Measurements from ENCODE around the gene PKHD1. TPM values are rescaled to one million over a fixed set of nuclear protein-coding genes. Genes with fewer than 3 reads are reported as not detected.

PKHD1 gene
- total RNA-seq, 2 donors from 2014 or later, result not detected

DNA sequence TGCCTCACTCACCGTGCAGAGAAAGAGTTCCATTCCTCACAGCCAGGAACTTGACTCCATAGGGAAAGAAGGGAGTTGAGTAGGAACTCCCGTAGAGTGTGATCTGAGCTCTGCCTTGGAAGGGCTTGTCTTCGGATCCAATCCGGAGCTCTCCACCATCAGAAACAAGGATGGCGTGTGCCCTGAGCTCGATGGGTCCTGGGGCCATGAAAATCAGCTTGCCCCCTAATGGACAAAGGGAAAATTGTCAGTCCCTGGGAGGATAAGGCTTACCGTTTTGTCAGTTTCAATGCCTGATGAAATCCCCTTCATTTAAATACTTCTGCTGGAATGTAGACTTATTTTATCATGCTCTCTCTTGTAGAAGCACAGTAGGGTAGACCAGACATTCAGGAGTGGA is 153.3 kb downstream of the PKHD1 start:
- DNase-seq (ENCODE audit: low spot score), result no peak
- no peak overlapping the region for H3K27ac ChIP-seq
- TF ChIP-seq, protein P1, sequence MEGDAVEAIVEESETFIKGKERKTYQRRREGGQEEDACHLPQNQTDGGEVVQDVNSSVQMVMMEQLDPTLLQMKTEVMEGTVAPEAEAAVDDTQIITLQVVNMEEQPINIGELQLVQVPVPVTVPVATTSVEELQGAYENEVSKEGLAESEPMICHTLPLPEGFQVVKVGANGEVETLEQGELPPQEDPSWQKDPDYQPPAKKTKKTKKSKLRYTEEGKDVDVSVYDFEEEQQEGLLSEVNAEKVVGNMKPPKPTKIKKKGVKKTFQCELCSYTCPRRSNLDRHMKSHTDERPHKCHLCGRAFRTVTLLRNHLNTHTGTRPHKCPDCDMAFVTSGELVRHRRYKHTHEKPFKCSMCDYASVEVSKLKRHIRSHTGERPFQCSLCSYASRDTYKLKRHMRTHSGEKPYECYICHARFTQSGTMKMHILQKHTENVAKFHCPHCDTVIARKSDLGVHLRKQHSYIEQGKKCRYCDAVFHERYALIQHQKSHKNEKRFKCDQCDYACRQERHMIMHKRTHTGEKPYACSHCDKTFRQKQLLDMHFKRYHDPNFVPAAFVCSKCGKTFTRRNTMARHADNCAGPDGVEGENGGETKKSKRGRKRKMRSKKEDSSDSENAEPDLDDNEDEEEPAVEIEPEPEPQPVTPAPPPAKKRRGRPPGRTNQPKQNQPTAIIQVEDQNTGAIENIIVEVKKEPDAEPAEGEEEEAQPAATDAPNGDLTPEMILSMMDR (IDR thresholded peaks at IDR 0.05), result no peak
- no peaks in the 10 kb centered on the region for H3K27me3 ChIP-seq
- H3K9me3 ChIP-seq, result no peaks in the 10 kb centered on the region
- H3K36me3 ChIP-seq, result no peaks in the 10 kb centered on the region
- H3K4me3 ChIP-seq, result no peak overlapping the region
- H3K4me1 ChIP-seq, result no peaks in the 10 kb centered on the region

DNA sequence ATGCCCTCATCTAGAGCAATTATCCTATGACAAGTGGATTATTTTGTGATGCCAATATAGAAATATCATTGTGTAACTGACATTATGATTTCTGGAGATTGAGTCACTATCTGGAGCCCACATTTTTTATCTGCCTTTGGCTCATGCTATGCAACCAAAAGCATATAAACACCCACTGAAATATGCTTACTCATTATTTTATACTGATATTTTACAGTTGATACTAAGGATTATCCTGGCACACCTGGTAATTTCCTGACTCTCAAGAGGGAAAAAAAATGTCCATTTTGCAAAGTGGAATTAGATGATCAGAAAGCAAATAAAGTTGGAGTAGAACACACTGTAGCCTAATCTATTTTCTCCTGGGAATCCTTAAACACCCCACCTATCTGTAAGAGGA is 154.5 kb downstream of the PKHD1 start:
- Histone ChIP-seq H3K4me1 (no peaks in the 10 kb centered on the region), H3K36me3 (no peaks in the 10 kb centered on the region), H3K27me3 (no peaks in the 10 kb centered on the region), H3K4me3 (no peak overlapping the region), H3K9me3 (no peaks in the 10 kb centered on the region), H3K27ac (no peak overlapping the region)
- TF ChIP-seq, protein P1 (IDR thresholded peaks at IDR 0.05), result no peak
- DNase-seq (ENCODE audit: low spot score), result no peak

DNA sequence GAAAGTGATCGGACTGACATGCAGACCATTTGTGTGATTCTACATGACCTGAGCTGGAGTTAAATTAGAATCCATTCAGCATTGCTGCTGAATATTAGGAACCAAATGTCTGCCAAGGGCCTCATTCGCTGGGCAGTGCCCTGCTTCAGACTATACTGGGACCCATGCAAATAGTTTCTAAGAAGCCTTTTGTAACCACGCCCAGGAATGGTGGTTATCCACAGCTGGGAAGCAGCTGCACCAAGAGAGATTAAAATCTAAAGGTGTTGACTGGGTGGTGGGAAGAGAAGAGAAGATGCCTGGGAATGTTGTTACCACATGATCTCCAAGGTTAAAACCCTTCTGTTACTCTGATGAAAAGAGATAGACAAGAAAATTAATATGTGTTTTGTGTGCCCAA is 156.8 kb downstream of the PKHD1 start:
- Histone ChIP-seq H3K27ac (no peak overlapping the region), H3K27me3 (no peaks in the 10 kb centered on the region), H3K4me1 (no peaks in the 10 kb centered on the region), H3K4me3 (no peak overlapping the region), H3K9me3 (no peaks in the 10 kb centered on the region), H3K36me3 (no peaks in the 10 kb centered on the region)
- TF ChIP-seq, protein P1 (IDR thresholded peaks at IDR 0.05), result no peak
- no peak for DNase-seq (ENCODE audit: low spot score)

- no peaks in the 10 kb centered on the region for H3K4me1 ChIP-seq
- no peak for DNase-seq (ENCODE audit: low spot score)
- H3K9me3 ChIP-seq, result no peaks in the 10 kb centered on the region
- TF ChIP-seq, protein P1 (IDR thresholded peaks at IDR 0.05), result no peak
- H3K36me3 ChIP-seq, result no peaks in the 10 kb centered on the region
- no peak overlapping the region for H3K27ac ChIP-seq
- no peak overlapping the region for H3K4me3 ChIP-seq
- no peaks in the 10 kb centered on the region for H3K27me3 ChIP-seq
These were observed 157.4 kb downstream of the PKHD1 start for GRCh38 chr6:51929934-51930574.

DNA sequence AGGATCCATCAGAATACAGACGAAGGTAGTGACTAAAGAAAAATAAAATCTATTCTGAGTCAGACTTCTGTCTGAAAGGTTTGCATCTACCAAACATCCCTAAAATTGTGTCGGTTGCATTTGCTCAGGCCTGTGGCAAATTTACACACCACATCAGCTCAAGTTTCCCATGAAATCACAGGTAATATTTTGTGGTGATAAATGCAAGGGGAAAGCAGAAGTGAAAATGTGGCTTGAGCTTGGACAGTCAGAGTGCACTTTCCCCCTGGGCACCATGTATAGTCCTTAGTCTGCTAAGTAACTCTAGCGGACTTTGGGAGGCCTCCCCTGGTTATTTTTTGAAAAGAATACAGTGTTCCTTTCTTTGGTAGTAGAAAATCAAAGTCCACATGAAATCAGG is 159.1 kb downstream of the PKHD1 start:
- no peak overlapping the region for H3K4me3 ChIP-seq
- TF ChIP-seq, protein P1 (IDR thresholded peaks at IDR 0.05), result no peak
- no peak overlapping the region for H3K27ac ChIP-seq
- no peaks in the 10 kb centered on the region for H3K4me1 ChIP-seq
- DNase-seq (ENCODE audit: low spot score), result no peak
- H3K36me3 ChIP-seq, result no peaks in the 10 kb centered on the region
- no peaks in the 10 kb centered on the region for H3K27me3 ChIP-seq
- H3K9me3 ChIP-seq, result no peaks in the 10 kb centered on the region

DNA sequence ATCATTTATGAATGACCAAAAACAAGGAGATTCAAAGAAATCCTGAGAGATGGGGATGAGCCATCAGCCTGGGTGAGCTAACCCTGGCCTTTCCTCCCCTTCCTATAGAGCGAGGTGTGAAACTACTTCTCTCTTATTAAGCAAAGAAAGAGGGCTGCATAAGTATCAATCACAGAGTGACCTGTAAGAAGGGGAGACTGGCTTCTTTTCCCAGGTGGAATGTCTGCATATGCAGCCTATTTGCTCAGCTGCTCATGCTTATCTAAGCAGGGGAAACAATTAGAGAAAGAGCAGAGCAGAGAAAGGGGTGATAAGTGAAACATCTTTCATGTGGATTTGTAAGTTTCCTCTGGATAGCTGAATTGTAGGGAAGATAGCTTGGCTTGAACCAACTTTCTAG is 160.0 kb downstream of the PKHD1 start:
- no peaks in the 10 kb centered on the region for H3K9me3 ChIP-seq
- no peak for DNase-seq (ENCODE audit: low spot score)
- H3K27ac ChIP-seq, result no peak overlapping the region
- TF ChIP-seq, protein P1 (IDR thresholded peaks at IDR 0.05), result no peak
- H3K4me1 ChIP-seq, result no peaks in the 10 kb centered on the region
- no peaks in the 10 kb centered on the region for H3K36me3 ChIP-seq
- no peaks in the 10 kb centered on the region for H3K27me3 ChIP-seq
- H3K4me3 ChIP-seq, result no peak overlapping the region

Measured in right atrium auricular region (tissue), 2 donors.